Keratinocyte (primary cell): ENCODE data around the gene FDX2. TPM values are rescaled to one million over a fixed set of nuclear protein-coding genes. Genes with fewer than 3 reads are reported as not detected.

Experiments used
- DNase-seq: peaks from one replicate; pipeline ENCODE4 v3.0.0-alpha.2; 2011; ENCODE audit warnings: low read depth, missing footprints, low spot score
- FAIRE-seq: peaks from 2 replicates; lab custom pipeline; 2011; peaks lifted over from hg19 to GRCh38; lab: Jason Lieb, UNC
- H2AFZ ChIP-seq: 2 replicates; pipeline ENCODE4 v1.6.0; 2012; ENCODE audit warnings: low read length, control low read depth, inconsistent platforms; ENCODE audit not compliant: control insufficient read depth
- H3K27ac ChIP-seq: 2 replicates; pipeline ENCODE4 v1.5.1; 2011; ENCODE audit warnings: low read length; ENCODE audit not compliant: control insufficient read depth, insufficient read depth
- H3K27me3 ChIP-seq: 3 replicates; pipeline ENCODE4 v1.6.0; 2011; ENCODE audit warnings: low read length; ENCODE audit not compliant: control insufficient read depth, insufficient read depth; ENCODE audit errors: extremely low read depth
- H3K36me3 ChIP-seq, 2 experiments: 2 replicates in 1 of 2; 3 replicates in 1 of 2; pipeline ENCODE4 v1.5.1; 2011; ENCODE audit warnings: low read length in 2 of 2, mild to moderate bottlenecking in 1 of 2; ENCODE audit not compliant: control insufficient read depth in 2 of 2, insufficient read depth in 2 of 2; ENCODE audit errors: extremely low read depth in 1 of 2
- H3K4me1 ChIP-seq: 3 replicates; pipeline ENCODE4 v1.5.1; 2011; ENCODE audit warnings: low read length; ENCODE audit not compliant: control insufficient read depth, insufficient read depth; ENCODE audit errors: extremely low read depth
- H3K4me2 ChIP-seq: 3 replicates; pipeline ENCODE4 v1.6.0; 2011; ENCODE audit warnings: low read depth, low read length; ENCODE audit not compliant: control insufficient read depth, insufficient read depth; ENCODE audit errors: extremely low read depth
- H3K4me3 ChIP-seq, 3 experiments: fragments of 200-600 bp in 1 of 3; sonication (generic) in 1 of 3; 2 replicates in 2 of 3; 3 replicates in 1 of 3; pipeline ENCODE4 v1.5.1; 2011 to 2016; ENCODE audit warnings: low read length in 3 of 3, mild to moderate bottlenecking in 3 of 3, control low read depth in 2 of 3, inconsistent platforms in 1 of 3, low read depth in 1 of 3, mixed read lengths in 1 of 3, mixed run types in 1 of 3, moderate library complexity in 1 of 3; ENCODE audit not compliant: control insufficient read depth in 2 of 3, insufficient read depth in 2 of 3; ENCODE audit errors: extremely low read depth in 1 of 3
- H3K79me2 ChIP-seq: 2 replicates; pipeline ENCODE4 v1.6.0; 2012; ENCODE audit warnings: low read length; ENCODE audit not compliant: control insufficient read depth, insufficient read depth
- H3K9ac ChIP-seq: 3 replicates; pipeline ENCODE4 v1.6.0; 2011; ENCODE audit warnings: low read length; ENCODE audit not compliant: control insufficient read depth, insufficient read depth; ENCODE audit errors: extremely low read depth
- H3K9me1 ChIP-seq: 3 replicates; pipeline ENCODE4 v1.6.0; 2011; ENCODE audit warnings: low read length; ENCODE audit not compliant: control insufficient read depth, insufficient read depth; ENCODE audit errors: extremely low read depth
- H3K9me3 ChIP-seq: 2 replicates; pipeline ENCODE4 v1.5.1; 2012; ENCODE audit warnings: low read depth, low read length; ENCODE audit not compliant: control insufficient read depth
- H4K20me1 ChIP-seq: 3 replicates; pipeline ENCODE4 v1.6.0; 2011; ENCODE audit warnings: low read length; ENCODE audit not compliant: control insufficient read depth, insufficient read depth; ENCODE audit errors: extremely low read depth
- CTCF ChIP-seq, 3 experiments: IDR thresholded peaks in 1 of 3; conservative IDR thresholded peaks in 1 of 3; optimal IDR thresholded peaks in 1 of 3; 2 replicates in 2 of 3; 3 replicates in 1 of 3; pipeline versions ENCODE3 to v1.5.1; 2011; ENCODE audit warnings: low read length in 3 of 3, mild to moderate bottlenecking in 3 of 3, moderate library complexity in 2 of 3, control low read depth in 1 of 3, inconsistent platforms in 1 of 3; ENCODE audit not compliant: insufficient read depth in 2 of 3; ENCODE audit errors: extremely low read depth in 1 of 3
- EZH2 ChIP-seq: IDR thresholded peaks from one replicate; pipeline ENCODE4 v1.6.1; 2012; ENCODE audit warnings: inconsistent platforms, mild to moderate bottlenecking, low read length, moderate library complexity
- dilution Hi-C: fragments of 300-500 bp; cut with MboI; formaldehyde crosslinking; loops from one replicate; pipeline ENCODE4 v1.7.0; 2020; ENCODE audit warnings: low sequenced_read_pairs; ENCODE audit not compliant: extremely low pct_ligation_motif_present
- polyA plus RNA-seq, 5 experiments: library from polyadenylated mRNA; depleted of rRNA in 3 of 5; stranded (reverse) in 3 of 5; stranded (forward) in 1 of 5; unstranded in 1 of 5; fragments of >200 nt; gene quantifications; 1 replicate in 1 of 5; 2 replicates in 3 of 5; 3 replicates in 1 of 5; pipeline versions ENCODE4 v1.2.1 to v1.2.3, GENCODE V29; 2011 to 2012; ENCODE audit warnings: missing spikeins in 2 of 5, low read depth in 1 of 5, low replicate concordance in 1 of 5

Gene FDX2
- polyA plus RNA-seq, 1 donor (not counting 4 experiments of a cell fraction or from before 2014, with no cell fraction given): 19.2 TPM

- no peak overlapping the region for H3K27ac ChIP-seq
- H3K4me1 ChIP-seq: peaks cover 38% of the 10 kb centered on the region
- no peak for DNase-seq
- no peaks in the 10 kb centered on the region for H4K20me1 ChIP-seq
- no peaks in the 10 kb centered on the region for H3K79me2 ChIP-seq
- H3K9me1 ChIP-seq: no peaks in the 10 kb centered on the region
- H3K4me2 ChIP-seq: no peak overlapping the region
- no peaks in the 10 kb centered on the region for H3K9me3 ChIP-seq
- no peaks in the 10 kb centered on the region for H3K36me3 ChIP-seq
- dilution Hi-C loops: no loop called here
- H3K27me3 ChIP-seq: peaks cover 25% of the 10 kb centered on the region
- no peak overlapping the region for H3K9ac ChIP-seq
- no peak overlapping the region for H3K4me3 ChIP-seq
- TF ChIP-seq CTCF (optimal IDR thresholded peaks at IDR 0.05 in 1 of 3, IDR thresholded peaks at IDR 0.05 in 1 of 3, conservative IDR thresholded peaks at IDR 0.05 in 1 of 3; ENCODE audit: extremely low read depth in 1 of 3, insufficient read depth in 2 of 3, low read length in 3 of 3) (no peak), EZH2 (no peak)
- no peak for FAIRE-seq
- no peak overlapping the region for H2AFZ ChIP-seq
Observed at GRCh38 chr19:10285393-10285792, 30.4 kb downstream of the FDX2 start.

- Histone ChIP-seq H3K4me3 (no peak overlapping the region), H3K9me1 (no peaks in the 10 kb centered on the region), H3K4me1 (peaks cover 33% of the 10 kb centered on the region), H3K27ac (no peak overlapping the region), H3K9ac (no peak overlapping the region), H4K20me1 (no peaks in the 10 kb centered on the region), H2AFZ (no peak overlapping the region), H3K9me3 (no peaks in the 10 kb centered on the region), H3K4me2 (no peak overlapping the region), H3K79me2 (no peaks in the 10 kb centered on the region), H3K36me3 (no peaks in the 10 kb centered on the region), H3K27me3 (peaks cover 20% of the 10 kb centered on the region)
- FAIRE-seq (no peak), DNase-seq (no peak)
- TF ChIP-seq EZH2 (no peak), CTCF (optimal IDR thresholded peaks at IDR 0.05 in 1 of 3, IDR thresholded peaks at IDR 0.05 in 1 of 3, conservative IDR thresholded peaks at IDR 0.05 in 1 of 3; ENCODE audit: extremely low read depth in 1 of 3, insufficient read depth in 2 of 3, low read length in 3 of 3) (no peak)
- dilution Hi-C loops: no loop called here
Observed at GRCh38 chr19:10284960-10285278, 30.9 kb downstream of the FDX2 start.
